Fibroblast of lung (primary cell): Measurements from ENCODE around the gene RALGDS. TPM values are rescaled to one million over a fixed set of nuclear protein-coding genes. Genes with fewer than 3 reads are reported as not detected.
A peak's percentile ranks its signal among the peaks of the same experiment; 100 is the strongest.

Experiments
- DNase-seq, 2 donors: peaks; one replicate each; pipeline versions ENCODE4 v3.0.0 to v3.0.0-alpha.2; 2010; ENCODE audit warnings: low read depth in 2 of 2
- H2AFZ ChIP-seq: 2 replicates; pipeline ENCODE4 v1.5.1; 2012; ENCODE audit warnings: low read length, control low read depth, inconsistent platforms
- H3K27ac ChIP-seq: 2 replicates; pipeline ENCODE4 v1.5.1; 2011; ENCODE audit warnings: low read length, control low read depth; ENCODE audit not compliant: insufficient read depth
- H3K27me3 ChIP-seq: 2 replicates; pipeline ENCODE4 v1.5.1; 2011; ENCODE audit warnings: mild to moderate bottlenecking, low read length; ENCODE audit not compliant: control insufficient read depth, insufficient read depth
- H3K36me3 ChIP-seq: 2 replicates; pipeline ENCODE4 v1.5.1; 2011; ENCODE audit warnings: low read length; ENCODE audit not compliant: control insufficient read depth, insufficient read depth
- H3K4me1 ChIP-seq: 2 replicates; pipeline ENCODE4 v1.5.1; 2011; ENCODE audit warnings: low read length; ENCODE audit not compliant: control insufficient read depth, insufficient read depth; ENCODE audit errors: extremely low read depth
- H3K4me2 ChIP-seq: 2 replicates; pipeline ENCODE4 v1.5.1; 2011; ENCODE audit warnings: low read length, control low read depth; ENCODE audit not compliant: insufficient read depth; ENCODE audit errors: extremely low read depth
- H3K4me3 ChIP-seq, 4 experiments: fragments of 200-600 bp in 1 of 4; sonication (generic) in 1 of 4; replicated peaks in 1 of 4; 2 replicates each; pipeline ENCODE4 v1.5.1; 2011 to 2016; ENCODE audit warnings: low read length in 4 of 4, low read depth in 3 of 4, mild to moderate bottlenecking in 3 of 4, control low read depth in 2 of 4, inconsistent platforms in 1 of 4, mixed read lengths in 1 of 4; ENCODE audit not compliant: insufficient read depth in 1 of 4; ENCODE audit errors: control extremely low read depth in 1 of 4
- H3K79me2 ChIP-seq: 2 replicates; pipeline ENCODE4 v1.5.1; 2012; ENCODE audit warnings: mild to moderate bottlenecking, low read length, inconsistent platforms; ENCODE audit not compliant: control insufficient read depth, insufficient read depth
- H3K9ac ChIP-seq: 2 replicates; pipeline ENCODE4 v1.5.1; 2011; ENCODE audit warnings: mild to moderate bottlenecking, low read length, control low read depth; ENCODE audit not compliant: insufficient read depth
- H3K9me3 ChIP-seq: 2 replicates; pipeline ENCODE4 v1.5.1; 2012; ENCODE audit warnings: low read depth, low read length; ENCODE audit not compliant: control insufficient read depth, insufficient read depth
- H4K20me1 ChIP-seq: 2 replicates; pipeline ENCODE4 v1.5.1; 2011; ENCODE audit warnings: low read length; ENCODE audit not compliant: control insufficient read depth, insufficient read depth; ENCODE audit errors: extremely low read depth
- CTCF ChIP-seq, 2 donors: IDR thresholded peaks in 1 of 2; conservative IDR thresholded peaks in 1 of 2; 1 replicate in 1 of 2; 2 replicates in 1 of 2; pipeline ENCODE4 v1.5.1; 2011 to 2012; ENCODE audit warnings: low read length in 2 of 2, control low read depth in 1 of 2, inconsistent platforms in 1 of 2, low read depth in 1 of 2, mild to moderate bottlenecking in 1 of 2
- EZH2 ChIP-seq: IDR thresholded peaks from 2 replicates; pipeline ENCODE4 v1.5.1; 2012; ENCODE audit warnings: low read length, control low read depth, mild to moderate bottlenecking; ENCODE audit errors: missing control alignments
- polyA plus RNA-seq, 2 donors: library from polyadenylated mRNA; depleted of rRNA in 1 of 2; stranded (reverse) in 1 of 2; unstranded in 1 of 2; fragments of >200 nt; gene quantifications; 2 replicates each; pipeline ENCODE4 v1.2.1, GENCODE V29; 2011 to 2012; ENCODE audit warnings: missing spikeins in 1 of 2
- total RNA-seq: library from RNA; depleted of rRNA; stranded (reverse); fragments of >200 nt; gene quantifications from 2 replicates; pipeline ENCODE4 v1.2.1, GENCODE V29; 2014

Gene RALGDS
- total and polyA plus RNA-seq, 2 donors (not counting 1 experiment from before 2014, with no cell fraction given): 16.6 to 23.6 TPM

- Histone ChIP-seq H3K27me3 (no peaks in the 10 kb centered on the region), H2AFZ (no peak overlapping the region), H3K79me2 (peaks cover 8% of the 10 kb centered on the region), H3K4me2 (no peak overlapping the region), H3K9ac (no peak overlapping the region), H3K36me3 (no peaks in the 10 kb centered on the region), H3K4me1 (peaks cover 26% of the 10 kb centered on the region), H3K27ac (no peak overlapping the region), H4K20me1 (no peaks in the 10 kb centered on the region), H3K4me3 (no peak overlapping the region), H3K9me3 (no peaks in the 10 kb centered on the region)
- DNase-seq: no peak
- TF ChIP-seq CTCF (conservative IDR thresholded peaks at IDR 0.05 in 1 of 2, IDR thresholded peaks at IDR 0.05 in 1 of 2; ENCODE audit: low read depth in 1 of 2, low read length in 2 of 2): no peak
- no peak for TF ChIP-seq EZH2
Observed at GRCh38 chr9:133122605-133122934, 1.5 kb upstream of the RALGDS start.

DNA sequence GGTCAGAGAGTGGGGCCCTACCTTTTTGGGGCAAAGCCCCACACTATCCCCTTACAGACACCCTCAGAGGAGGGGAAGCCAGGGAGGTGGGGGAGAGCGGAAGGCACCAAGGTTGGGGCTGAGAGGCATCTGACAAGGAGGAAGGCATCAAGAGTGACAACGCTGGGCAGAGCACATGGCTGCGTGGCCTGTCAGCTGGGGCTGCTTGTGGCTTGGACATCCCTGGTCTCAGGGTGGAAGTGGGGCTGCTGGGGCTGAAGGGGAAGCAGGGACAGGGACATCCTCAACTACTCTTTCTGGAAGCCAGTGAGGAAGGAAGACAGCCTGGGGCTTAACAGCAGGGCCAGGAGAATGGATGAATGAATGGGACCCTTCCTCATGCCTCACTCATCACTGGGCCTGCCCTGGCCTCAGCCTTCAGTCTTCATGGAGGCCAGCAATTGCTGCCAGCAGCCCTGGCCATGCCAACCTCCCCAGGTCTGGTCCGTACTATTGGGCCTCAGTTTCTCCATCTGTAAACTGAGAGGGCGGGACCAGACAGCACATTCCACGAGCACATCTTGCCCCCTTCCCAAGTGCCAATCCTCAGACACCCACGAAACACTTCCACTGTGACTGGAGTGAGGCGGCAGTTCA is 993 bp upstream of the RALGDS start:
- no peaks in the 10 kb centered on the region for H4K20me1 ChIP-seq
- H3K4me1 ChIP-seq: peaks cover 26% of the 10 kb centered on the region
- no peak for DNase-seq
- H3K27ac ChIP-seq: no peak overlapping the region
- H2AFZ ChIP-seq: no peak overlapping the region
- H3K36me3 ChIP-seq: no peaks in the 10 kb centered on the region
- H3K9me3 ChIP-seq: no peaks in the 10 kb centered on the region
- no peak overlapping the region for H3K4me2 ChIP-seq
- no peak overlapping the region for H3K4me3 ChIP-seq
- no peak for TF ChIP-seq EZH2
- TF ChIP-seq CTCF (conservative IDR thresholded peaks at IDR 0.05 in 1 of 2, IDR thresholded peaks at IDR 0.05 in 1 of 2; ENCODE audit: low read depth in 1 of 2, low read length in 2 of 2): no peak
- H3K79me2 ChIP-seq: peaks cover 8% of the 10 kb centered on the region
- H3K9ac ChIP-seq: no peak overlapping the region
- H3K27me3 ChIP-seq: no peaks in the 10 kb centered on the region

DNA sequence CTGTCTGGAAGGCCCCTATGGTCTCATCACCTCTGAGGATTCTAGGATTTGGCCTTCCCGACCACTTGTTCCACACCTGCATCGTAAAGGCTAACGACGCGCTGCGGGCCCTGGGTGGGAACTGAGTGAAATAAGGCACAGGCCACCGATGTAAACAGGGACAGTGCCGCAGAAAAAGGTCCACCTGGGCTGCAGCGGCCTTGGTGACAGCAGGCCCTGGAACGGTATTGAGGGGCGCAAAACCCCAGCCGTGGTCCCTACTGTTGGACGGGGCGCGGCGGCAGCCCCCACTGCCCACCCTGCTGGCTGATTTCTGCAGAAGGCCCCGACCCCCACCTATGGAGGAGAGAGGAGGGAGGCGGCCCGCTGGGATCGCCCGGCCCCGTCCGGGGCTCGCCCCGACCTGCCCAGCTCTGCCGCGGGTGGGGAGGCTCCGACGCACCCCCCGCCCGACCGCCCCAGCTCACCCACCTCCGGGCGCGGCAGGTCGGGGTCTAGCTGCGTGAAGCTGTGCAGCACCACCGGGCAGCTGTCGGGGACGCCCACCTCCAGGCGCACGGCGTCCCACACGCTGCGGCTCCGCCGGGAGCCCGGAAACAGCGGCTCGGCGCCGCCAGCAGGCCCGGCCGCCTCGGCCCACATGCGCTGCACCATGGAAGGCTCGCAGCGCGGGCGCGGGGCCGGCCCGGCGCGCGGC is 391 bp downstream of the RALGDS start:
- H2AFZ ChIP-seq: no peak overlapping the region
- no peak for DNase-seq
- H3K27ac ChIP-seq: peak overlapping the region; percentile 17
- no peaks in the 10 kb centered on the region for H3K36me3 ChIP-seq
- no peaks in the 10 kb centered on the region for H4K20me1 ChIP-seq
- H3K9me3 ChIP-seq: no peaks in the 10 kb centered on the region
- H3K4me2 ChIP-seq: peak overlapping the region; percentile 79
- H3K9ac ChIP-seq: peak overlapping the region; percentile 65
- peaks cover 17% of the 10 kb centered on the region for H3K4me1 ChIP-seq
- H3K4me3 ChIP-seq: peak overlapping the region; percentile 47 to 69 (median 56)
- H3K27me3 ChIP-seq: no peaks in the 10 kb centered on the region
- H3K79me2 ChIP-seq: peaks cover 8% of the 10 kb centered on the region
- no peak for TF ChIP-seq CTCF (conservative IDR thresholded peaks at IDR 0.05 in 1 of 2, IDR thresholded peaks at IDR 0.05 in 1 of 2; ENCODE audit: low read depth in 1 of 2, low read length in 2 of 2)
- no peak for TF ChIP-seq EZH2
